ENCODE data around the gene CSF3R. TPM values are rescaled to one million over a fixed set of nuclear protein-coding genes. Genes with fewer than 3 reads are reported as not detected.

The CSF3R gene
- total and polyA plus RNA-seq, 9 of the 15 experiments (the other 6 are each of a cell fraction or from before 2014, with no cell fraction given) = 0.21 to 0.86 (median 0.40) TPM; not detected in 1

GRCh38 chr1:36523230-36523495 is 40.5 kb upstream of the CSF3R start (continued):
- TF ChIP-seq E2F1 (CRISPR knock-in tag; IDR thresholded peaks at IDR 0.05) = no peak
- TF ChIP-seq HBP1 (CRISPR knock-in tag; IDR thresholded peaks at IDR 0.05) = no peak
- TF ChIP-seq TCF7 (IDR thresholded peaks at IDR 0.05; ENCODE audit: borderline replicate concordance) = no peak
- no peak for TF ChIP-seq ZNF224 (CRISPR knock-in tag; IDR thresholded peaks at IDR 0.05)
- no peak for TF ChIP-seq ZBTB8A (IDR thresholded peaks at IDR 0.05; ENCODE audit: partially characterized antibody)
- TF ChIP-seq ZNF24 (IDR thresholded peaks at IDR 0.05) = no peak
- TF ChIP-seq ZNF253 (CRISPR knock-in tag; conservative IDR thresholded peaks at IDR 0.05) = no peak
- TF ChIP-seq ZNF347 (CRISPR knock-in tag; IDR thresholded peaks at IDR 0.05; ENCODE audit: low read depth) = no peak

GRCh38 chr1:36522461-36523229 is 39.9 kb upstream of the CSF3R start:
- no peaks in the 10 kb centered on the region for H4K20me1 ChIP-seq (replicated peaks; ENCODE audit: control insufficient read depth, insufficient read depth, low read length)
- no peak overlapping the region for H3K4me2 ChIP-seq (ENCODE audit: insufficient read depth, low read length)
- no peak overlapping the region for H3K4me3 ChIP-seq
- H3K9me1 ChIP-seq (ENCODE audit: control insufficient read depth, insufficient read depth, low read length) = no peaks in the 10 kb centered on the region
- no peak for FAIRE-seq
- DNase-seq (ENCODE audit: extremely low read depth in 1 of 4, low spot score in 3 of 4) = no peak
- ATAC-seq = no peak
- BruUV-seq (replicated peaks) = no TSS peak
- H3K79me2 ChIP-seq (ENCODE audit: control insufficient read depth, insufficient read depth, low read length) = no peaks in the 10 kb centered on the region
- WGBS (ENCODE audit: insufficient coverage, low coverage, missing lambda C conversion rate) = 45% methylated on average over 12 of the region's 12 CpGs
- POLR2A ChIA-PET = interaction anchor here (0.5 to 1.3 kb wide), 6 partner anchors 39 to 330 kb away, joined by 3 to 4 read pairs (median 3); no protein-coding TSS in a partner anchor
- H3K9ac ChIP-seq (ENCODE audit: insufficient read depth in 1 of 2, low read depth in 2 of 2, low read length in 2 of 2) = 0 out of 4 replicates have a peak overlapping the region, but pooled peaks of 1 of the 2 experiments have one; percentile 31
- H3K27me3 ChIP-seq (ENCODE audit: control insufficient read depth in 2 of 2, insufficient read depth in 2 of 2, low read length in 2 of 2) = no peaks in the 10 kb centered on the region; a peak in 1 of 5 replicates
- in situ Hi-C loops (cut with MboI) = no loop called here
- no peaks in the 10 kb centered on the region for H3K9me3 ChIP-seq (replicated peaks; ENCODE audit: control insufficient read depth, insufficient read depth, low read depth, low read length)
- no peaks in the 10 kb centered on the region for H3K36me3 ChIP-seq (ENCODE audit: control insufficient read depth, insufficient read depth, low read length)
- H3K4me1 ChIP-seq (replicated peaks in 1 of 2; ENCODE audit: control insufficient read depth in 2 of 2, insufficient read depth in 2 of 2, low read length in 2 of 2) = peaks cover 8 to 9% of the 10 kb centered on the region in 2 experiments; a peak in 4 of 5 replicates
- CTCF ChIA-PET (ENCODE audit: low intra/inter-chr PET ratio) = no interaction called here
- no peak overlapping the region for H3K27ac ChIP-seq (ENCODE audit: extremely low read depth, low read depth, low read length)
- intact Hi-C loops (cut with micrococcal nuclease) = no loop called here
- H2AFZ ChIP-seq (ENCODE audit: low read depth, low read length) = no peak overlapping the region
- TF ChIP-seq MAZ (CRISPR knock-in tag; conservative IDR thresholded peaks at IDR 0.05 in 1 of 2, IDR thresholded peaks at IDR 0.05 in 1 of 2) (no peak), ADNP (tag; IDR thresholded peaks at IDR 0.05) (no peak), SFPQ (IDR thresholded peaks at IDR 0.05; ENCODE audit: low read depth, low read length) (no peak), EWSR1 (IDR thresholded peaks at IDR 0.05; ENCODE audit: borderline replicate concordance, low read depth, partially characterized antibody) (no peak), ZNF778 (CRISPR knock-in tag; IDR thresholded peaks at IDR 0.05) (no peak), ZNF134 (CRISPR knock-in tag; conservative IDR thresholded peaks at IDR 0.05) (no peak)

Data from K562 (cell line).